HG02623 (cell line): ENCODE data around the gene RNU1-2.
A peak's percentile ranks its signal among the peaks of the same experiment; 100 is the strongest.
"Not testable (repeated sequence)": the region's sequence is repeated elsewhere in the genome, so short reads cannot be mapped to it uniquely, and the experiment has no call there.

Experiments used
- ATAC-seq: cut with Tn5 transposase; IDR thresholded peaks from one replicate; pipeline ENCODE4 v1.9.1; 2021; ENCODE audit warnings: moderate library complexity; ENCODE audit not compliant: unreplicated experiment

The RNU1-2 gene

GRCh38 chr1:16907870-16908758 is 12.3 kb downstream of the RNU1-2 start:
- ATAC-seq = no peak

- ATAC-seq = not testable (repeated sequence)
These were observed 16.3 kb downstream of the RNU1-2 start for GRCh38 chr1:16911851-16912721.

- not testable (repeated sequence) for ATAC-seq
These were observed 17.0 kb downstream of the RNU1-2 start for GRCh38 chr1:16912742-16913141.

- ATAC-seq = no peak
These were observed 17.5 kb downstream of the RNU1-2 start for GRCh38 chr1:16913181-16913832.

- peak; percentile 76 for ATAC-seq
These were observed 18.3 kb downstream of the RNU1-2 start for GRCh38 chr1:16913833-16914662.

- not testable (repeated sequence) for ATAC-seq
These were observed 19.3 kb downstream of the RNU1-2 start for GRCh38 chr1:16914928-16915626.

GRCh38 chr1:16915627-16915973 is 19.8 kb downstream of the RNU1-2 start:
- no peak for ATAC-seq

- not testable (repeated sequence) for ATAC-seq
These were observed 20.5 kb downstream of the RNU1-2 start for GRCh38 chr1:16916036-16916880.

- no peak for ATAC-seq
These were observed 22.6 kb downstream of the RNU1-2 start for GRCh38 chr1:16918371-16918770.

- ATAC-seq = not testable (repeated sequence)
These were observed 23.3 kb downstream of the RNU1-2 start for GRCh38 chr1:16918936-16919665.

GRCh38 chr1:16920951-16921350 is 25.2 kb downstream of the RNU1-2 start:
- ATAC-seq = no peak

GRCh38 chr1:16921391-16922185 is 25.8 kb downstream of the RNU1-2 start, which contains the start of gene CROCC:
CROCC (plus strand) TSS chr1:16921931; CDS start chr1:16922019, 88 bp downstream.
- ATAC-seq = no peak

- no peak for ATAC-seq
These were observed 26.7 kb downstream of the RNU1-2 start for GRCh38 chr1:16922466-16922865.

- ATAC-seq = no peak
These were observed 27.2 kb downstream of the RNU1-2 start for GRCh38 chr1:16922885-16923431.

- no peak for ATAC-seq
These were observed 28.6 kb downstream of the RNU1-2 start for GRCh38 chr1:16924216-16924918.

- no peak for ATAC-seq
These were observed 29.2 kb downstream of the RNU1-2 start for GRCh38 chr1:16924919-16925477.
